ENCODE measurements around the gene EVI5.

The EVI5 gene

GRCh38 chr1:92483610-92484471 is 301.1 kb downstream of the EVI5 start:
- TF ChIP-seq, protein P1, sequence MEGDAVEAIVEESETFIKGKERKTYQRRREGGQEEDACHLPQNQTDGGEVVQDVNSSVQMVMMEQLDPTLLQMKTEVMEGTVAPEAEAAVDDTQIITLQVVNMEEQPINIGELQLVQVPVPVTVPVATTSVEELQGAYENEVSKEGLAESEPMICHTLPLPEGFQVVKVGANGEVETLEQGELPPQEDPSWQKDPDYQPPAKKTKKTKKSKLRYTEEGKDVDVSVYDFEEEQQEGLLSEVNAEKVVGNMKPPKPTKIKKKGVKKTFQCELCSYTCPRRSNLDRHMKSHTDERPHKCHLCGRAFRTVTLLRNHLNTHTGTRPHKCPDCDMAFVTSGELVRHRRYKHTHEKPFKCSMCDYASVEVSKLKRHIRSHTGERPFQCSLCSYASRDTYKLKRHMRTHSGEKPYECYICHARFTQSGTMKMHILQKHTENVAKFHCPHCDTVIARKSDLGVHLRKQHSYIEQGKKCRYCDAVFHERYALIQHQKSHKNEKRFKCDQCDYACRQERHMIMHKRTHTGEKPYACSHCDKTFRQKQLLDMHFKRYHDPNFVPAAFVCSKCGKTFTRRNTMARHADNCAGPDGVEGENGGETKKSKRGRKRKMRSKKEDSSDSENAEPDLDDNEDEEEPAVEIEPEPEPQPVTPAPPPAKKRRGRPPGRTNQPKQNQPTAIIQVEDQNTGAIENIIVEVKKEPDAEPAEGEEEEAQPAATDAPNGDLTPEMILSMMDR (IDR thresholded peaks at IDR 0.05; ENCODE audit: insufficient read depth, low read length, missing control alignments): no peak
- no peak for DNase-seq (ENCODE audit: low read depth, low spot score)
- no peak overlapping the region for H3K4me3 ChIP-seq (ENCODE audit: low read depth, low read length)
- ChIA-PET CTCF (interaction anchor here (0.5 to 1.4 kb wide), 2 partner anchors 10 to 177 kb away, joined by 3 to 4 read pairs; no protein-coding TSS in a partner anchor), POLR2A (no interaction called here)

DNA sequence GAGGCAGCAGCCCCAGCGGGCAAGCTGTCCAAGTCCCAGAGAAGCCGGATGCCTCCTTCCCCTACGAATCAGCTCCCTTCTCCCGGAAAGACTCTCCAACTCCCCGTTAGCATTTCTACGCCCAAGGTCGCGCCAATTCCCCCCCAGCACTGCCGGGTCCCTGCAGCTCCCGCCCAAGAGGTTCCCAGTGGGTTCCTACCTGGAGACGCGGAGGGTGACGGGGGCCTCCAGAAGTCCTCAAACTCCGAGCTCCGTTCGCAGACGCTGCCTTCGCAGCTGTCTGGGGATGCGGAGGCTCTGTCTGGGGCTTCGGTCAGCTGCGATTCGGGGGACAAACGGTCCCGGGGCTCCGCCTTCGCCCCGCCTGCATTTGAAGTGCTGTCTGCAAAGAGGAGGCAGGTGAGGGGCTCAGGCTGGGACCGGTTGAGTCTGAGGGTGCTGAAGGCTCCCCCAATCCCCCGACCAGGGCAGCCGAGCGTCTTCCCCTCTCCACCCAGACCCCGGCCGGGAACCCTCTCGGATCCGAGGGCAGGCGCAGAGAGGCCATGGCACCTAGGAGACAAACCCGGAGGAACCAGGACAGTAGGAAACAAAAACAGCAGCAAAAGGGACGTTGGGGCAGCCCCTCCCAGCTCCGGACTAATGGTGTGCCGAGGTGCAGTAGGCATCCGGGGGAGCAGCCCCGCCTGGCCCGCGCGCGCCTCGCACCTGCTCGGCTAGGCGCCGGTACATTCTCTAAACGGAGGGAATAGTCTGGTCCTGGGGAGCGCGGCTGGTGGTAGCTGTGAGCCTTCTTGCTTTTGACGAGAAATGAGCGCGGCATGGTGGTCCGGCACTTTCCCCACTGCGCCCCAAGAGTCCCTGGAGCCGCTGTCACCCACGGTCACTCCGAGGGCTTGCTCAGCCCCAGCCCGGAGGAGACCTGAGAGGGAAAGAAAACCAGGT is 302.0 kb downstream of the EVI5 start:
- ChIA-PET POLR2A (no interaction called here), CTCF (interaction anchor here (0.5 kb wide), 1 partner anchor 176 kb away, joined by 4 read pairs; no protein-coding TSS in a partner anchor)
- no peak for DNase-seq (ENCODE audit: low read depth, low spot score)
- no peak overlapping the region for H3K4me3 ChIP-seq (ENCODE audit: low read depth, low read length)
- TF ChIP-seq, protein P1 (IDR thresholded peaks at IDR 0.05; ENCODE audit: insufficient read depth, low read length, missing control alignments): no peak

GRCh38 chr1:92481971-92482664 is 302.8 kb downstream of the EVI5 start:
- ChIA-PET CTCF (no interaction called here), POLR2A (interaction anchor here (0.7 kb wide), 1 partner anchor 1763 kb away, joined by 3 read pairs; no protein-coding TSS in a partner anchor)
- DNase-seq (ENCODE audit: low read depth, low spot score): no peak
- no peak overlapping the region; the same call in 1 of the 2 replicates for H3K4me3 ChIP-seq (ENCODE audit: low read depth, low read length)
- TF ChIP-seq, protein P1 (IDR thresholded peaks at IDR 0.05; ENCODE audit: insufficient read depth, low read length, missing control alignments): no peak

- no peak overlapping the region for H3K4me3 ChIP-seq (ENCODE audit: low read depth, low read length)
Measured at GRCh38 chr1:92481599-92481925, 303.3 kb downstream of the EVI5 start.

DNA sequence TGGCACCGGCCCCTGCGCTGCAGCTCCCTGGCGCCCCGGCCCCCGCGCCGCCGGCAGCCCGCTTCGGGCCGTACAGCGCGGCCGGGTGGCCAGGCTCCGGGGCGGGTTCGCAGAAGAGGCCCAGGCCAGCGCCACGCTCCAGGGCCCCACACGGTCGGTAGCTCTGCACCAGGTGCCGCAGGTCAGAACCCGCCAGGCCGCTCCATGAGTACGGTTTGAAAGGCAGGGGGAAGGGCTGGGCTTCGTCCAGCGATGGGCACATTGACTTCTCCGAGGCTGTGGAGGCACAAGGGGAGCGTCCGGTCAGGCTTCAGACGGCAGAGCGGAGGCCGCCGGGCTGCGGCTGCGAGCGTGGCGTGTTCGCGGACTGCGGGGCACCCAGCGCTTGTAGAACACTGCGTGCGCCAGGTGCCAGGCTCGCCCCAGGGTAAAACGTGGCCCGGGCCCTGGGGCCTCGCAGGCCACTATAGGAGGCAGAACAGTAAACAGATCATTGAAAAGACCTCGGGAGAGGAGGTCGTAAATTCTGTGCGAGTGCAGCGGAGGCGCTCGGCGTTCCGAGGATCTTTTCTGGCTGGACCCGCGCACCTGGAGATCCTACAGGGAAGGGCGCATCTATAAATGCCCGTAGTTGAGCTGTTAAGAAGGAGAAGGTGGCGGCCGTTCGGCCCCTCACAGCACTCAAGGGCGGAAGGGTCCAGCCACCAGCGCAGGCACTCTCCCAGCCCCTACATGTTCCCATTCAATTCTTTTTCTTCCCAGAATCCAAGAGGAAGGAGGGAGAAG is 303.9 kb downstream of the EVI5 start:
- no peak overlapping the region for H3K4me3 ChIP-seq (ENCODE audit: low read depth, low read length)
- ChIA-PET POLR2A (no interaction called here), CTCF (no interaction called here)
- DNase-seq (ENCODE audit: low read depth, low spot score): no peak
- TF ChIP-seq, protein P1 (IDR thresholded peaks at IDR 0.05; ENCODE audit: insufficient read depth, low read length, missing control alignments): no peak

More at GRCh38 chr1:92481599-92481925, 303.3 kb downstream of the EVI5 start:
- TF ChIP-seq, protein P1 (IDR thresholded peaks at IDR 0.05; ENCODE audit: insufficient read depth, low read length, missing control alignments): no peak
- no peak for DNase-seq (ENCODE audit: low read depth, low spot score)
- POLR2A ChIA-PET: no interaction called here
- CTCF ChIA-PET: no interaction called here
